Activated T-helper 17 cell treated with anti-CD3 and anti-CD28 coated beads, Interleukin-2, amount 50 U/mL, for 72 hours (primary cell): Measurements from ENCODE around the gene BZW1. TPM values are rescaled to one million over a fixed set of nuclear protein-coding genes. Genes with fewer than 3 reads are reported as not detected.

Source experiments
- ATAC-seq: fragments of 150-1000 bp; cut with Tn5 transposase; replicated peaks from 2 replicates; pipeline ENCODE4 v1.10.0; 2021; ENCODE audit warnings: mild to moderate bottlenecking, moderate library complexity
- H3K27ac Mint-ChIP-seq: one replicate; pipeline ENCODE4 v1.8.0; 2022; ENCODE audit warnings: mixed read lengths
- H3K27me3 Mint-ChIP-seq: one replicate; pipeline ENCODE4 v1.8.0; 2022; ENCODE audit warnings: mixed read lengths
- H3K36me3 Mint-ChIP-seq: one replicate; pipeline ENCODE4 v1.8.0; 2022; ENCODE audit warnings: low read depth, mild to moderate bottlenecking, mixed read lengths
- H3K4me1 Mint-ChIP-seq: one replicate; pipeline ENCODE4 v1.8.0; 2022; ENCODE audit warnings: mixed read lengths
- H3K4me3 Mint-ChIP-seq: one replicate; pipeline ENCODE4 v1.8.0; 2022; ENCODE audit warnings: mild to moderate bottlenecking, mixed read lengths
- H3K9me3 Mint-ChIP-seq: one replicate; pipeline ENCODE4 v1.8.0; 2022; ENCODE audit warnings: mixed read lengths
- total RNA-seq, 2 donors: library from RNA; stranded (reverse); gene quantifications; one replicate each; pipeline ENCODE4 v1.2.3, GENCODE V29; 2022

BZW1 gene
- total RNA-seq, 2 donors from 2014 or later = 365 to 482 TPM

DNA sequence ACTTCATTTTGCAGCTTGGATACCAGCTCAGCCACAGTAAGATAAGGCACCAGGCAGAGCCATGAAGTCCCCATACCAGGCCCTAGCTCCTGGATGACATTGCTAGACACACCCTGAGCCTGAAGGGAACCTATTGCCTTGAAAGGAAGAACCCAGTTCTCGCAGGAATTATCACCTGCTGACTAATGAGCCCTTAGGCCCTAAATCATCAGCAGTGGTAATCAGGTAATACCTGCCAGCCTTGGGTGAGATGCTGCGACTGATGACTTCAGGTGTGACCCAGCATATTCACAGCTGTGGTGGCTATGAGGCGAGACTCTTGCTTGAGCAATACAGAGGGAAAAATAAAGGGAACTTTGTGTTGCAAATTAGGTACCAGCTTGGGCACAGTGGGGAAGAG is 27.8 kb downstream of the BZW1 start:
- no peak for ATAC-seq
- Mint-ChIP-seq H3K27ac (no peak overlapping the region), H3K27me3 (no peaks in the 10 kb centered on the region), H3K36me3 (no peaks in the 10 kb centered on the region), H3K4me3 (no peak overlapping the region), H3K9me3 (peaks cover 4% of the 10 kb centered on the region), H3K4me1 (no peaks in the 10 kb centered on the region)

DNA sequence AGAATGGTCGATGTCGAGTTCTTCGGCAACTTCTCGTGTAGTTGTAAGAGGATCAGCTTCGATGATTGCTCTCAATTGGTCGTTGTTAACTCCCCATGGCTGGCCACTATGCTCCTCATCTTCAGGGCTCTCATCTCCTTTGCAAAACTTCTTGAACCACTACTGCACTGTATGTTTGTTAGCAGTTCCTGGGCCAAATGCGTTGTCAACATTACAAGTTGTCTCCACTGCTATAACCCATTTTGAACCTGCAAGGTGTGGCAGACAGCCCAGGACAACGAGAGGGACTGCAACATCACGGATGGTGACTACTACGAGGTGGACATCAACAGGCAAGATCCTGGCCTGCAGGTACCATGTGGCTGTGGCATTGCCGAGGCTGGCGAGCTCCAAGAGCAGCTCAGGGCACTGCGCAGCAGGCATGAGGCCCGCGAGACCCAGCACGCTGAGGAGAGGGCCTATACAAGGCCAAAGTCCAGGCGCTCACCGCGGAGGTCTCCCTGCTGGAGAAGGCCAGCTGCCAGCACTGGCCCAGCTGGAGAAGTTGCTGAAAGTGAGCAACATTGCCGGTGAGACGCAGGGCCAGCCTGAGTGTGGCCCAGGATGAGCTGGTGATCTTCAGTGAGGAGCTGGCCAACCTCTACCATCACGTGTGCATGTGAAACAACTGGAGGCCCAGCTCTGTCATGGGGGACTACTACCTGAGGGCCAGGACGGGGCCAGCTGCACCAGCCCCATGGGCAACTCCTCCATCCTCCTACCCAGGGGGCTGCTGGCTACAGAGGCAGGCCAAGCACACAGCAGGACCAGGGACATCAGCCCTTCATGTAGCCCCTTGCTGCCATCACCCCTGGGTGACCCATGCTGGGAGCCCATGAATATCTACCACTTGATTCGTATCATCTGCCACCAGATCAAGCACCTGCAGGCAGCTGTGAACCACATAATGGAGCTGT is 32.6 kb downstream of the BZW1 start:
- Mint-ChIP-seq H3K36me3 (no peaks in the 10 kb centered on the region), H3K27me3 (no peaks in the 10 kb centered on the region), H3K4me3 (no peak overlapping the region), H3K4me1 (peaks cover 11% of the 10 kb centered on the region), H3K27ac (no peak overlapping the region), H3K9me3 (no peaks in the 10 kb centered on the region)
- no peak for ATAC-seq

DNA sequence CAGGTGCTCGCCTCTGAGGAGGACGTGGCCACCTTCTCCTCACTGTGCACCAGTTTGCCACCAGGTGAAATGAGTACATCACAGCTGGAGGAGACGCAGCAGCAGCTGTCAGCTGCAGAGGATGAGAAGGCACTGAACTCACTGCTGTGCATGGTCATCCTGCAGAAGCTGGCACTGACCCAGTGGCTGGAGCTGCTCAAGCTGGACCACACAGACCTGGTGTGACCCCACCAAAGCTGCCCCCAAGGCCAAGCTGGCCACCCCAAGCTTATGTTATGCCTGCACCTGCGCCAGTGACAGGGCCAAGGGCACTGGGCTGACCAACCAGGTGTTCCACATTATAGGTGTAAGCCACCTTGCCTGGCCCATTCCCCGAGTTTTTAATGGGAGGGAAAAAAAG is 33.5 kb downstream of the BZW1 start:
- Mint-ChIP-seq H3K9me3 (no peaks in the 10 kb centered on the region), H3K36me3 (peaks cover 2% of the 10 kb centered on the region), H3K27me3 (no peaks in the 10 kb centered on the region), H3K27ac (no peak overlapping the region), H3K4me1 (peaks cover 11% of the 10 kb centered on the region), H3K4me3 (no peak overlapping the region)
- ATAC-seq = no peak

DNA sequence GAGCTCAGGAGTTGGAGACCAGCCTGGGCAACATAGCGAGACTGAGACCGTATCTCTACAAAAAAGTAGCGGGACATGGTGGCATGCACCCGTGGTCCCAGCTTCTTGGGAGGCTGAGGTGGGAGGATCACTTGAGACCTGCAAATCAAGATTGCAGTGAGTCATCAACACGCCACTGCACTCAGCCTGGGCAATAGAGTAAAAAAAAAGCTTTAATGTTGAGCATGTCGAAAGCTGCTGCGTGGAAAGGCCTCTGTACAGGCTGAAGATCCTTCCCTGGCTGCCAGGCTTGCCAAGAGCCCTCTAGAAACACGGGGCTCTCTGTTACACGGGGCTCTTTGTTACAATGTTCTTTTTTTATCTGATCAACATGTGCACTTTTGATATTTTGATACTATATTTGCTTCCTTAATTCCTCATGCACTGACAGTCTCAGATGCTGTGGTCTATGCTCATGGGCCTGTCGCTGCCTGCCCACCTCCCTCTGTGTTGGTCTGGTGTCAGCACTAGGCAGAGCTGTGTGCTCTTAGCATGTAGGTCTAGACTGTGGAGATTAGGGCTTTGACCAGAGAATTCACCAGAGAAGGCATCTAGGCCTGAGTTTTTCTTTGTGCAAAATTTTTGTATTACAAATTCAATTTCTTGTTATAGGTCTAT is 34.1 kb downstream of the BZW1 start:
- H3K36me3 Mint-ChIP-seq = peaks cover 8% of the 10 kb centered on the region
- H3K4me3 Mint-ChIP-seq = no peak overlapping the region
- no peak for ATAC-seq
- no peaks in the 10 kb centered on the region for H3K27me3 Mint-ChIP-seq
- H3K9me3 Mint-ChIP-seq = no peaks in the 10 kb centered on the region
- H3K4me1 Mint-ChIP-seq = peaks cover 11% of the 10 kb centered on the region
- H3K27ac Mint-ChIP-seq = no peak overlapping the region

DNA sequence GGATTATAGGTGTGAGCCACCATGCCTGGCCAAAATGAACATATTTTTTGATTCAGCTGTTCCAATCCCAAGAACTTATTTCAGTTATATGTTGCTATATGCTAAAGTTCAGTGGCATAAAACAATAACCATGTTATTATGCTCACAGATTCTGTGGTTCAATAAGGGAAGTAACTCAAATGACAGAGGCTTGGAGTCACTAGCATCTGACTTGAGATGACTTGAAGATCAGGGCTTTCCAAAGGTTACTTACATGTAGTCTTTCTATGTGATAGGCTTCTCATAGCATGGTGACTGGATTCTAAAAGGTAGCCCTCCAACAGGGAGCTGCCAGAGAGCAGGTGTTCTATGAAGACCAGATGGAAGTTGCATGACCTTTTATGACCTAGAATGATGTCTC is 35.6 kb downstream of the BZW1 start:
- no peaks in the 10 kb centered on the region for H3K27me3 Mint-ChIP-seq
- ATAC-seq = no peak
- peaks cover 11% of the 10 kb centered on the region for H3K4me1 Mint-ChIP-seq

DNA sequence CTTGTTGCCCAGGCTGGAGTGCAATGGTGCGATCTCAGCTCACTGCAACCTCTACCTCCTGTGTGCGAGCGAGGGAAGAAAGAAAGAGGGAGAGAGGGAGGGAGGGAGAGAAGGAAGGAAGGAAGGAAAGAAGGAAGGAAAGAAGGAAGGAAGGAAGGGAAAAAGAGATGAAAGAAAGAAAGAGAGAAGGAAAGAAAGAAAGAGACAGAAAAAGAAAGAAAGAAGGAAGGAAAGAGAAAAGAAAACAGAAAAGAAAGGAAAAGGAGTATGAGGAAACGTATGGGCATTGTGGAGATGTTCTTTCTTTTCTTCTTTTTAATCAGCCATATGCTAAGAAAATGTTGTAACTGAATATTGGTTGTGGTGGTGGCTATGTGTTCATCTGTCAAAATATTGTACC is 36.2 kb downstream of the BZW1 start:
- peaks cover 29% of the 10 kb centered on the region for H3K36me3 Mint-ChIP-seq
- peak overlapping the region; percentile 55 for H3K27ac Mint-ChIP-seq
- no peak overlapping the region for H3K4me3 Mint-ChIP-seq
- H3K4me1 Mint-ChIP-seq = peaks cover 11% of the 10 kb centered on the region
- no peak for ATAC-seq
- H3K27me3 Mint-ChIP-seq = no peaks in the 10 kb centered on the region
- no peaks in the 10 kb centered on the region for H3K9me3 Mint-ChIP-seq

More for the DNA sequence above, 35.6 kb downstream of the BZW1 start:
- H3K27ac Mint-ChIP-seq = peak overlapping the region; percentile 55
- H3K9me3 Mint-ChIP-seq = no peaks in the 10 kb centered on the region
- peaks cover 22% of the 10 kb centered on the region for H3K36me3 Mint-ChIP-seq
- no peak overlapping the region for H3K4me3 Mint-ChIP-seq

DNA sequence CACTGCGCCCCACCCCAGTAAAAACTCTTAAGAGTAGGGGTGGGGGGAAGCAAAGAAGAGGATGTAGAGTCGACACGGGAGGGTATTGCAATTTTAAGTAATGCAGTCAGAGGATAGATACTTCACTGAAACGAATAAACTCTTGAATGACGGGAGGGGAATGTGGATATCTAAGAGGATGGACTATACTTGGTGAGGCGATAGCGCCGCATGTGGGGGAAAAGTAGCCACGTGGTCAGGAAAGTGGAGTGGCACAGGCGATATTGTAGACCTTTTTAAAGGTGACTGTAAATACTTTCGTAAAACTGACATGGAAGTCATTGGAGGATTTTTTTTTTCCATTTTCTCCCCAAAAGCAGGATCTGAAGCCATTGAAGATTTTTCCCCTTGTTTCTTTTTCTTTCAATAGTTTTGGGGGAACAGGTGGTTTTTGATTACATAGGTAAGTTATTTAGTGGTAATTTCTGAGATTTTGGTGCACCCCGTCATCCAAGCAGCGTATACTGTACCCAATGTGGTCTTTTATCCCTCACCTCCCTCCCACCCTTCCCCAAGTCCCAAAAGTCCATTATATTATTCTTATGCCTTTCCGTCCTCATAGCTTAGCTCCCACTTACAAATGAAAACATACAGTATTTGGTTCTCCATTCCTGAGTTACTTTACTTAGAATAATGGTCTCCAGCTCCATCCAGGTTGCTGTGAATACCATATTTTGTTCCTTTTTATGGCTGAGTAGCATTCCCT is 39.0 kb downstream of the BZW1 start:
- Mint-ChIP-seq H3K4me3 (no peak overlapping the region), H3K36me3 (peaks cover 56% of the 10 kb centered on the region), H3K4me1 (peaks cover 11% of the 10 kb centered on the region), H3K27ac (no peak overlapping the region), H3K27me3 (no peaks in the 10 kb centered on the region), H3K9me3 (no peaks in the 10 kb centered on the region)
- ATAC-seq = no peak

DNA sequence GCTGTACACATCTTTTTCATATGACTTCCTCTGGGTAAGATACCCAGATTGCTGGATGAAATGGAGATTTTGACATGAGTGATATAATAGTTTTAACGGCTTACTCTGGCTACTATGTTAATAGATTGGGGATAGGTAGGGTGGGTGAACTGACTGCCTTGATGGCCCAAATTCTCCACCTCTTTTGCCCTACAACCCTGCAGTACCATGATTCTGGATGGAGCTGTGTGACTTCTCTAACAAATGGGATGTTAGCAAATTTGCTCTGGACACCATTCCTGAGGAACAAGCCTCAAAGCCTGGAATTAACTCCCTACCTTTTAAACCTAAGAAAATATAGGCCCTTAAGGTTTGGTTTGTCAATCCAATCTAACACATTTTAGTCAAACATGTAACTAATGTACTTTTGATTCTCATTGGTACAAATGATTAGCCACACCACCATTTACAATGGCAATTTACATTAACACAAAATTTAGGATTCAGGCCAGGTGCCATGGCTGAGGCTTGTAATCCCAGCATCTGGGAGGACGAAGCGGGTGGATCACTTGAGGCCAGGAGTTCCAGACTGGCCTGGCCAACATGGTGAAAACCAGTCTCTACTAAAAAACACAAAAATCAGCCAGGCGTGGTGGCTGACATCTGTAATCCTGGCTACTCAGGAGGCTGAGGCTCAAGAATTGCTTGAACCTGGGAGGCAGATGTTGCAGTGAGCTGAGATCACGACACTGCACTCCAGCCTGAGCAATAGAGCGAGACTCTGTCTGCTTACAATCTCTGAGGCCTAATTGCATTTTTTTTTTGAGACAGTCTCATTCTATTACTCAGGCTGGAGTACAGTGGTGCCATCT is 39.9 kb downstream of the BZW1 start:
- peak overlapping the region; percentile 28 for H3K27ac Mint-ChIP-seq
- ATAC-seq = no peak

DNA sequence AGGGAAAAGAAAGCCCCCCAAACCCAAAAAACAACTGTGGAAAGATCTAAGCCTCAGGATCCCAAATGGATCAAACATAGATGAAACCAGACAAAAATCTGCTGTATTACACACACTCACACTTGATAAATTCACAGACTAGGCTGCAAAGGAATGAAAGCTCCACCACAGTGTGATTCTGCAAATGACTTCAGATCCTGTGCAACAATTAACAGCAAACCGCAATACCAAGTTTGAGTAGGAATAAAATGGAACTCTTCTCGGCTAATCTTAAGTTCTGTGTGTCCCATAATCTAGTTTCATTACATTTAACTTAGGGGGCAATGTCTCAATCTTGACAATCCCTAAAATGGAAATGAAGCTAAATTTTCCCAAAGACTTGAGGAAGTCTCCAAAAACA is 40.9 kb downstream of the BZW1 start:
- ATAC-seq = no peak
- peaks cover 76% of the 10 kb centered on the region for H3K36me3 Mint-ChIP-seq
- no peaks in the 10 kb centered on the region for H3K9me3 Mint-ChIP-seq
- no peak overlapping the region for H3K4me3 Mint-ChIP-seq
- peaks cover 6% of the 10 kb centered on the region for H3K4me1 Mint-ChIP-seq
- no peak overlapping the region for H3K27ac Mint-ChIP-seq
- no peaks in the 10 kb centered on the region for H3K27me3 Mint-ChIP-seq

More for the DNA sequence above, 39.9 kb downstream of the BZW1 start:
- Mint-ChIP-seq H3K4me1 (peaks cover 11% of the 10 kb centered on the region), H3K9me3 (no peaks in the 10 kb centered on the region), H3K4me3 (no peak overlapping the region), H3K27me3 (no peaks in the 10 kb centered on the region), H3K36me3 (peaks cover 66% of the 10 kb centered on the region)

DNA sequence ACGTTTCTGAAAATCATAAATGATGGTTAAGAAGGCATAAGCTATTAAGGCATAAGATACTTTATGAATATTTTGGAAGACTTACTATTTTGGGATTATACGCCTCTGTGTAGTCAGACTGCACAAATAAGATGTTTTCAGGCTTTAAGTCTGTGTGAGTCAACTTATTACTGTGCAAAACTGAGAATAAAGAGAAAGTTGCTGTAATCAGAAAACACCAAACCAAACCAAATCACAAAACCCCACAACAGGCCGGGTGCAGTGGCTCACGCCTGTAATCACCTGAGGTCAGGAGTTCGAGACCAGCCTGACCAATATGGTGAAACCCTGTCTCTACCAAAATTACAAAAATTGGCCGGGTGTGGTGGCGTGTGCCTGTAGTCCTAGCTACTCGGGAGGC is 45.1 kb downstream of the BZW1 start:
- Mint-ChIP-seq H3K27ac (no peak overlapping the region), H3K36me3 (peaks cover 100% of the 10 kb centered on the region), H3K27me3 (no peaks in the 10 kb centered on the region), H3K9me3 (no peaks in the 10 kb centered on the region), H3K4me3 (peak overlapping the region; percentile 87), H3K4me1 (peaks cover 21% of the 10 kb centered on the region)
- peak; percentile 55 for ATAC-seq

DNA sequence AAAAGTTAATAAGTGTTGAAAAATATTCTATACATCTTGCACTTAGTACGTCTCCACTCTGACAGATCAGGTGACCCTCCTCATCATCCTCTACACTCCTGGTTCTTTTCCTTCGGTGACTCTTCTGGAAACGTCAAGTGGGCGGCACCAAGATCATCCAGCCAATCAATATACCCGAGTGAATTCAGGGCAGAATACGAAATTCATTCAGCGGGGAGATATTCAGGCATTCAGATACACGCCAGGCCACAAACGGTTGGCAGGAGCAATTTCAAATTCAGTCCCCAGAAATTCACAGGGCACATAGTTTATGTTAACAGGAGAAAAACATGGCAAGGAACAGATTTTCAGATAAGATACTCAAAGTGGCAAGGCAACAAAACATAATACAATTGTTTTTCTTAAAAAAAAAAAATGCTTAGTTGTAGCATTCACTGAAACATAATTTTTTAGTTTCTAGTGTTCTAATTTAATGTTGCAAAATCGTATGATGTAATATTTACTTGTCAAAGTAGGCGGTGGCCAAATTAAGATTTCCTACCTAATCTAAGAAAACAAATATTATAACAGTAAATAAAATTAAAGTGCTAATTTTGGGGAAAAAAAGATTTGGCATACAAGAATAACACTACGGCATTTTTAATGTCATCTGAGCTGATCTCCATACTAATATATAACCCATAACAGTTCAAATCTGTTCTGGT is 48.5 kb downstream of the BZW1 start:
- no peak for ATAC-seq
- Mint-ChIP-seq H3K27me3 (no peaks in the 10 kb centered on the region), H3K4me3 (peak overlapping the region; percentile 87), H3K27ac (peak overlapping the region; percentile 76), H3K4me1 (peaks cover 21% of the 10 kb centered on the region), H3K9me3 (no peaks in the 10 kb centered on the region), H3K36me3 (peaks cover 95% of the 10 kb centered on the region)

DNA sequence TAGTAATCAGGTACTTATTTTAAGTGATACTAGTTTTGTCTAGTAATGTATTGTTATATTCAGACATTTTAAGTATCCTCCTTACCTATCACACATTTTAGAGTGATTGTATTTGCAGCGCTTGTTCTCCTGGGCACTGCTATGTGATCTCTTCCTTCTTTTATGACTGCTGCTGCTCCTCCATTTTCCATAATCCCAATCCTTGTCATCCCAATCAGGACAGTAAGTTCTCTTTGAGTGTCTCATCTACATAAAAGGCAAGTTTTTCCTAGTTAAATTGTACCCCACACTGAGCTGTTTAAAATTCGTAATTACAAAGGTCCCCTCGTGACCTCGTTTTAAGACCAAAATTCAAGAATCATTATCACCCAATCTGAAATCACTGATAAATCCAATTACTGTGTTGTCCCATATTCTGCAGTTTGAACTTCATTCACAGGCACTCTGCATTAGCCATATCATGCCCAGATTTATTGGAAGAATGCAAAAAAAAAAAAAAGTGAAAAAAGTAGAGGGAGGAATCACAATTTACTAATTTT is 50.0 kb downstream of the BZW1 start:
- peaks cover 80% of the 10 kb centered on the region for H3K36me3 Mint-ChIP-seq
- no peaks in the 10 kb centered on the region for H3K27me3 Mint-ChIP-seq
- H3K27ac Mint-ChIP-seq = peak overlapping the region; percentile 93
- peaks cover 21% of the 10 kb centered on the region for H3K4me1 Mint-ChIP-seq
- peak overlapping the region; percentile 87 for H3K4me3 Mint-ChIP-seq
- no peaks in the 10 kb centered on the region for H3K9me3 Mint-ChIP-seq
- no peak for ATAC-seq

DNA sequence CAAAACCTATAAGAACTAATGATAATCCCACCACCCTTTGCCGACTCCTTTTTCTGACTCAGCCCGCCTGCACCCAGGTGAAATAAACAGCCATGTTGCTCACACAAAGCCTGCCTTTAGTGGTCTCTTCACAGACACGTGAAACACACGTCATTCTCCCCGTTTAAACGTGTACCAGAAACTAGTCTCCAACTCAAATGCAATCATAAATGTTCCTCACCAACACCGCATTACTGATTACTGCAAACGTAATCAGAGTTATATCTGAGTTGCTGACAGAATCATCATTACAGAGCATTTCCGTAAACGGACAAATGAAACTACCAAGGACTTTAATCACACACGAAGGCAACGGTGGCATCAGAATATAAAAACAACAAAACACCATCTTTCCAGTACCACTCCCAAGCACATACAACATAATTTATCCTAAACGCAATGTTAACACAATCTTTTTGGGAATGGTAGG is 50.9 kb downstream of the BZW1 start:
- Mint-ChIP-seq H3K4me3 (peak overlapping the region; percentile 87), H3K36me3 (peaks cover 72% of the 10 kb centered on the region), H3K9me3 (no peaks in the 10 kb centered on the region), H3K27me3 (no peaks in the 10 kb centered on the region), H3K4me1 (peaks cover 21% of the 10 kb centered on the region), H3K27ac (peak overlapping the region; percentile 93)
- ATAC-seq = peak; percentile 72
